GM12865 (cell line): ENCODE measurements around the gene AQP12A.
"Not testable (repeated sequence)": the region's sequence is repeated elsewhere in the genome, so short reads cannot be mapped to it uniquely, and the experiment has no call there.

ENCODE experiments used
- DNase-seq: peaks from one replicate; pipeline ENCODE4 v3.0.0; 2010; ENCODE audit warnings: low read depth
- H3K4me3 ChIP-seq: 2 replicates; pipeline ENCODE4 v1.5.1; 2011; ENCODE audit warnings: mild to moderate bottlenecking, low read depth, low read length, control low read depth
- TF ChIP-seq, protein P1 (sequence below): IDR thresholded peaks from 2 replicates; pipeline ENCODE4 v1.5.1; 2011; ENCODE audit warnings: low read length, control low read depth, low read depth, inconsistent platforms; ENCODE audit not compliant: insufficient read depth; ENCODE audit errors: missing control alignments

Gene AQP12A

DNA sequence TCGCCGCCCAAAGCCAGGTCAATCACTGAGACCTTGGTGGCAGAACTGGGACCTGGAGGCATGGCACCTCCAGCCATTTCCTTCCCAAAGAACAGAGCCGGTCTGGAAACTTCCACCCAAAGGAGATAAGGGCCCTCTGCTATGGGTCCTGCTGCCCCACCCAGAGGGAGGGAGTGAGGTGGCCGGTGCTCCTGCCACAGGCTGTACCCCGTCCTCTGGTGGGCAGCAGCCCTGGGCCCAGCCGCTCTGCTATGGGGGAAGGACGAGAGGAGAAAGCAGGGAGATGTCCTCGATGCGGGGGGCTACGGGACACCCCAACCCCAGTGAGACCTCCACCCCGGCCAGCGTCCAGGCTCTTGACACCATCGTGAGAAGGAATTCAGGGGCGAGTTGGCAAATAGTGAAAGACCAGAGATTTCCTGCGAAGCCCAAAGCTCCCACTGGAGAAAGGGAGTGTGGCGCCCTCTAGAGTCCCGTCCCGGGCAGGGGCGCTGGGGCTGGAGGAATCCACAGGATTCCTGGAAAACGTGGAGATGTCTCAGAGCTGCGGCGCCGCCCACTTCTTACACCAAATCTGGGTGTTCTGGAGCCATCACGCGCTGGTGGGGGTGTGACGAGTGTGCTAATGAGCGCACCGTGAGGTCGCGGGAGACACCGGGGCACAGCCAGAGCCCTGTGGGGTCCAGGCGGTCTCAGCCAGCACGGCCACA lies 7.3 kb downstream of the AQP12A start:
- H3K4me3 ChIP-seq, DNase-seq: not testable (repeated sequence)

DNA sequence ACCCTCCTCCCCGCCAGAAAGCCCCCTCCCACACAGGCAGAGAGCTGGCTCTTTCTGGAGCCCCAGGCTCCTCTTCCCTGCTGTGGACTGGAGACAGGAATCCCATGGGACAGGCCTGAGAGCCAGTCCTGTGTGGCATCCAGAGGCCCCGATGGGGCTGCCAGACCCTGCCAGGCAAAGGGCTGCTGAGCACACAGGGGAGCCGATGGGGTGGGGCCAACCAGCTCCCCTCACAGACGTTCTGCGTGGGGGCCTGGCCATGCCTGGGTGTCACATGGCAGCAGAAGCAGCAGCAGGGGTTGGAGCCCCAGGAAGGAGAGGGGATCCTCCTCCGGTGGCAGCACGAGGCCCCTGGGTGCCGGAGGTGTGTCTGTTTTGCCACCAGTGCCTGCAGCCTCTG lies 8.2 kb downstream of the AQP12A start:
- not testable (repeated sequence) for DNase-seq, H3K4me3 ChIP-seq

DNA sequence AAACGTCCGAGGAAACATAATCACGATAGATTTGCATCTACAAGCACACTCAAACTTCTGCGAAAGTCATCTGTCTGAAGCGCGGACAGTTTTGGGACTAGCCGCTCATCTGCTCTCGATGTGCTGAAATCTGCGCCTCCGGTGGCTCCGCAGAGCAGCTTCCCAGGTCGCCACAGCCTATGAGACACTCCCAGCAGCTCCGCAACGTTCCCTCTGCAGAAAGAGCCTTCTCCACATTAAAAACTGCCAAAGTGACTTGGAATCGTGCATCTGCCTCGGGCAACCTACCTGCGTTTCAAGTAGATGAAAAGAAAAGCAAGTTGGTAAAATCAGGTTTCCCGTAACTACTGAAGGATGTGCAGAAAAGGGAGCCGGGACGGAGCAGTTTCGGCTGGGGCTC lies 8.9 kb downstream of the AQP12A start:
- not testable (repeated sequence) for DNase-seq, H3K4me3 ChIP-seq

DNA sequence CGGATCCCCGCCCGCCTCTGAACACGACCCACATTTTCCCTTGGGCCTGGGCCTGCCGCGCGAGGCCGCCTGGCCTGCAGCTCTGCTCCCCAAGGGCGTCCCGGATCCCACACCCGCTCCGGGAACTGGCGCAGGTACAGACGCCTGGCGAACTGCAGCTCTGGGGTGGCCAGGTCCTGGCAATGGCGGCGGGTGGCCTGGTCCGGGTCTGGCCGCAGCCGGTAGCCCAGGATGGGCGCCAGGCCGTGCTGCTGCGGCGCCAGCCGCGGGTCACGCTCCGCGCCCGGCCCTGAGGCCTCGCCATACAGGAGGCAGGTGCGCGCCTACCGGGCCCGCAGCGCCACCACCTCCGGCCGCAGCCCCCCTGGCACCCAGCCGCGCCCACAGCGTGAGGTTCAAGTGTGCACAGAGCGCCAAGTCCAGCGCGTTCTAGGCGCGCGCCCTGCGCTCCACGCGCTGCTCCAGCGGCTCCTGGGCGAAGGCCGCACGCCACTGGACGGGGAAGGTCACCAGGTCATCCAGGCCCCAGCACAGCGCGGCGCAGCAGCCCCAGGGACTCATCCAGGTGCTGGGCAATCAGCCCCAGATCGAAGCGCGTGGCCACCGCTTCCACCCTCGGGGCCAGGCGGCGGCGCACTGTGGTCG lies 9.5 kb downstream of the AQP12A start:
- TF ChIP-seq, protein P1, sequence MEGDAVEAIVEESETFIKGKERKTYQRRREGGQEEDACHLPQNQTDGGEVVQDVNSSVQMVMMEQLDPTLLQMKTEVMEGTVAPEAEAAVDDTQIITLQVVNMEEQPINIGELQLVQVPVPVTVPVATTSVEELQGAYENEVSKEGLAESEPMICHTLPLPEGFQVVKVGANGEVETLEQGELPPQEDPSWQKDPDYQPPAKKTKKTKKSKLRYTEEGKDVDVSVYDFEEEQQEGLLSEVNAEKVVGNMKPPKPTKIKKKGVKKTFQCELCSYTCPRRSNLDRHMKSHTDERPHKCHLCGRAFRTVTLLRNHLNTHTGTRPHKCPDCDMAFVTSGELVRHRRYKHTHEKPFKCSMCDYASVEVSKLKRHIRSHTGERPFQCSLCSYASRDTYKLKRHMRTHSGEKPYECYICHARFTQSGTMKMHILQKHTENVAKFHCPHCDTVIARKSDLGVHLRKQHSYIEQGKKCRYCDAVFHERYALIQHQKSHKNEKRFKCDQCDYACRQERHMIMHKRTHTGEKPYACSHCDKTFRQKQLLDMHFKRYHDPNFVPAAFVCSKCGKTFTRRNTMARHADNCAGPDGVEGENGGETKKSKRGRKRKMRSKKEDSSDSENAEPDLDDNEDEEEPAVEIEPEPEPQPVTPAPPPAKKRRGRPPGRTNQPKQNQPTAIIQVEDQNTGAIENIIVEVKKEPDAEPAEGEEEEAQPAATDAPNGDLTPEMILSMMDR: no peak
- DNase-seq: no peak

DNA sequence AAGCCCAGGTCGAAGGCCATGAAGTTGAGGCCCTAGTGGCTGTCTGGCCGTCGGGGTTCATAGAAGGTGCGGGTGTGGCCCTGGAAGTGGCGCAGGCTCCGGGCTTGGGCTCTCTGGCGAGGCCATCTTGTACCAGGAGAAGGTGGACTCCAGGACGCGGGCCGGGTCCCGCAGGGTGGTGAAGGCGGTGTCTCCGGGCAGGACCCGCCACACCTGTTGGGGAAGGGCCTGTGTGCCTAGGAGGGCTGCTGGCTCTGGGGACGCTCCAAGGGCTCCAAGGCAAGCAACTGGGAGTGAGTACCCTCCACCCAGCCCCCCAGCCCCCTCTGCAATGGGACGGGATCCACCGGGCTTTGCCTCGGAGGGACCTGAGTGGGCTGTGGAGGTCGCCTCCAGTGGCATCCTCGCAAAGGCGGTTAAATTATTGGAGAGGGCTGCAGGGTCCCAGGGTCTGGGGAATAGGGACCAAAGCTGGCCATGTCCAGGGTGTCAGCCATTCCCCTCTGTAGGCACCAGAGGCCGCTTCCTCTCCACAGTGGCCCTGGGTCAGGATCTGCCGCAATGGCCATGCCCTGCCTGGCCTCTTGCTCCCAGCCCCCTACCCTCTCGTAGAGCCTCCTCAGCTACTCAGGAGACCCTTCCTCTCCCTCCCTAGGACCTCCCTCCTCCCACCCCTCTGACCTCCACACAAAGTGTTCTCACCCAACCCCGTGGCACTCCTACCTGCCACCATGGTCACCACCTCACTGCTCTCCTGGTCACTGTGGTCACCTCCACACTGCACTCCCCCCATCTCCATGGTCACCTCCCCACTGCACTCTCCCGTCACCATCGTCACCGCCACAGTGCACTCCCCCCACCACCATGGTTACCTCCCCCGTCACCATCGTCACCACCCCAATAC lies 10.3 kb downstream of the AQP12A start:
- H3K4me3 ChIP-seq: no peak overlapping the region
- TF ChIP-seq, protein P1: no peak
- DNase-seq: no peak

More for the DNA sequence above, 9.5 kb downstream of the AQP12A start:
- H3K4me3 ChIP-seq: no peak overlapping the region

DNA sequence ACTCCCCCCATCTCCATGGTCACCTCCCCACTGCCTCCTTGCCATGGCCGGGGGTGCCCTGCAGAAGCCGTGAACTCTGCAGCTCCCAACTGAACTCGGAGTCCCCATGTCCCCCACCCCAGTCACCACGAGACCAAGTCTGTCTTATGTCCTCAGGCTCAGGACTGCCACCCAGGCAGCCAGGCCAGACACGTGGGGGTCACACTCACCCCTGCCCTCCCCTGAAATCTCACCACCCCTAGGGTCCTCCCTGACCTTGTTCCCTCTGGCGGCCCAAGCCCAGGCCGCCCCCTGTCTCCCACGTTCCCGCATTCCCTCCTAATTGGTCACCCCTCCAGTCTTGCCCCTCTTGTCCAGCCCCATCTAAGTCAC lies 11.0 kb downstream of the AQP12A start:
- H3K4me3 ChIP-seq: no peak overlapping the region
- no peak for DNase-seq
- TF ChIP-seq, protein P1: no peak

DNA sequence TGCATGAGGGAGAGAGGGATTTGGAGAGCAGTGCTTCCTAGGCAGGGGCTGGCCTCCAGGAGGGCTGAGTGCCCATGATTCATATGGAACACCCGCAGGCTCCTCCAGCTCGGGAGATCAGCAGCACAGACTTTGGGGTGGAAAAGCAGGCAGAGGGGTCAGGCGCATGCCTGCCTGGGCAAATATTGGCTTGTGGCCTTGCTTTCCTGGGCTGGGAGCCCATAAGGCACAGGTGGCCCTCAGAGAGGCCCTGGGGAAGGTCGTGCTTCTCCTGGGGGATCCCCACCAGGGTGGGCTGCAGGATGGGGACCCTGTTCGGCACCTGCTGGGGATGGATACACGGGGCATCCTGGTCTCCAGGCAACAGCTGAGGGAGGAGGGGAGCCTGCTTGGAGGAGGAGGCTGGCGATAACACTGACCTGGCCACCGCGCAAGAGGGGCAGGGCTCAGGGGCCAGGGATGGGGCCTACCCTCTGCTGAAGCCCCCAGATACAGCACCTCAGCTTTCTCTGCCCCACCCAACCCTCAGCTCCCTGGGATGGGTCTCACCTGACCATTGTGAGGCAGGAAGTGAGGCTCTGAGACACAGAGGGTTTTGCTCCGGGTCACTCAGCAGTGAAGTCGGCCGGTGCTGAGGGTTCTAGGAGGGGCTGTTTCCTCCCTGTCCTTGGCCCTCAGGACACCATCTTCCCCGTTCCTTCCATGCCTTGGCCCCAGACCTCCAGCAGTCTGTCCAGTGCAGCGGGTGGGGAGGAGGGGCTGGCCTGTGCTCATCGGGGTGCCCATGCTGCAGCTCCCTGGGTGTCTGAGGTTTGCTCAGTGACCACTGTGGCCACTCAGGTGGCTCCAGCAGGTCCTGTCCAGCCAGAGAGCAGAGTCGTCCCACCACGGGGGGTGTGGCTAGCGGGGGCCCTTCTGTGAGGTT lies 12.0 kb downstream of the AQP12A start:
- H3K4me3 ChIP-seq: no peak overlapping the region
- TF ChIP-seq, protein P1: no peak
- no peak for DNase-seq

DNA sequence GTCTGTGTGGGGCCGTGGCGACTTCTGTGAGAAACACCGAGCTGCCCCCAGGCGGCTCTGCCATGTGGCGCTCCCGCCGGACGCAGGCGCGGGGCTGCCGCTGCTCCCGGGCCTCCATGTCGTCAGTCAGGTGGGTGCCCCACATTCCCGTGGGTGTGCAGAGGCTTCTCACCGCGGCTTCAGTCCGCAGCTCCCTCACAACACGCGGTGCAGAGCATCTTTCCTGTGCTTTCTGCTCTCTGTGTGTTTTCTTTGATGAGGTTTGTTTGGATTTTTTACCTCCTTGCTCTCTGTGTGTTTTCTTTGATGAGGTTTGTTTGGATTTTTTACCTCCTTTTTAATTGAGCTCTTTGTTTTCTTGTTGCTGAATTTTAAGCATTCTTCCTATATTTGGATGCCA lies 13.0 kb downstream of the AQP12A start:
- no peak overlapping the region for H3K4me3 ChIP-seq
- no peak for DNase-seq
- TF ChIP-seq, protein P1: no peak
